HepG2 (cell line): Measurements from ENCODE around the gene AGPAT3. TPM values are rescaled to one million over a fixed set of nuclear protein-coding genes. Genes with fewer than 3 reads are reported as not detected.
A peak's percentile ranks its signal among the peaks of the same experiment; 100 is the strongest.

ENCODE experiments used
- ATAC-seq: fragments of 200-7000 bp; cut with Tn5 transposase; 3 replicates; pipeline ENCODE4 v1.9.1; 2020; ENCODE audit warnings: mild to moderate bottlenecking, moderate library complexity
- BruUV-seq: library from RNA; stranded (reverse); fragments of 400-500 nt; replicated peaks from 2 replicates; lab custom pipeline; 2021; lab: Mats Ljungman, UMichigan
- CTCF ChIA-PET: fragments of 300-600 bp; formaldehyde crosslinking; extraction: SDS; loops from one replicate; lab custom pipeline; 2021; ENCODE audit warnings: low total read pairs, inconsistent platforms, low intra/inter-chr PET ratio; lab: Yijun Ruan, JAX
- POLR2A ChIA-PET: fragments of 350-600 bp; sonication (Branson Sonifier 250); formaldehyde crosslinking; loops from one replicate; lab custom pipeline; 2020; ENCODE audit warnings: antibody characterized with exemption, inconsistent platforms; lab: Yijun Ruan, JAX
- DNase-seq: peaks from one replicate; pipeline ENCODE4 v3.0.0-alpha.2; 2015; ENCODE audit warnings: low spot score
- FAIRE-seq: peaks from 3 replicates; lab custom pipeline; 2011; peaks lifted over from hg19 to GRCh38; lab: Jason Lieb, UNC
- H2AFZ ChIP-seq: one replicate; pipeline ENCODE4 v1.6.1; 2011; ENCODE audit warnings: low read length, inconsistent platforms
- H3K27ac ChIP-seq: fragments of 300-600 bp; 3 replicates; pipeline ENCODE4 v1.8.0; 2011; ENCODE audit warnings: mixed run types, mild to moderate bottlenecking, mixed read lengths, low read length, inconsistent platforms; ENCODE audit not compliant: insufficient read depth; ENCODE audit errors: extremely low read length
- H3K27me3 ChIP-seq, 2 experiments: fragments of 200-600 bp in 1 of 2; 2 replicates in 1 of 2; 3 replicates in 1 of 2; pipeline versions ENCODE4 v1.6.0 to v1.8.0; 2011; ENCODE audit warnings: low read length in 2 of 2, mild to moderate bottlenecking in 2 of 2, moderate library complexity in 2 of 2, inconsistent platforms in 1 of 2; ENCODE audit not compliant: insufficient read depth in 2 of 2, control insufficient read depth in 1 of 2
- H3K36me3 ChIP-seq, 2 experiments: fragments of 200-600 bp in 1 of 2; replicated peaks in 1 of 2; 2 replicates in 1 of 2; 3 replicates in 1 of 2; pipeline versions ENCODE4 v1.5.1 to v1.8.0; 2011; ENCODE audit warnings: low read length in 2 of 2, inconsistent platforms in 1 of 2; ENCODE audit not compliant: insufficient read depth in 2 of 2, control insufficient read depth in 1 of 2
- H3K4me1 ChIP-seq: 2 replicates; pipeline ENCODE4 v1.5.1; 2012; ENCODE audit warnings: low read length, inconsistent platforms; ENCODE audit not compliant: insufficient read depth
- H3K4me2 ChIP-seq: 2 replicates; pipeline ENCODE4 v1.6.0; 2011; ENCODE audit warnings: low read depth, low read length, inconsistent platforms
- H3K4me3 ChIP-seq, 3 experiments: fragments of 200-600 bp in 1 of 3; sonication (generic), shearing (Covaris generic) in 1 of 3; replicated peaks in 1 of 3; 2 replicates each; pipeline ENCODE4 v1.5.1; 2011 to 2016; ENCODE audit warnings: low read length in 3 of 3, inconsistent platforms in 2 of 3, low read depth in 2 of 3, mild to moderate bottlenecking in 2 of 3, control low read depth in 1 of 3, mixed read lengths in 1 of 3; ENCODE audit not compliant: insufficient read depth in 1 of 3
- H3K79me2 ChIP-seq: one replicate; pipeline ENCODE4 v1.6.1; 2011; ENCODE audit warnings: low read length, inconsistent platforms; ENCODE audit not compliant: insufficient read depth
- H3K9ac ChIP-seq: 2 replicates; pipeline ENCODE4 v1.6.0; 2011; ENCODE audit warnings: mild to moderate bottlenecking, low read depth, low read length, inconsistent platforms; ENCODE audit not compliant: insufficient read depth
- H3K9me3 ChIP-seq: 2 replicates; pipeline ENCODE4 v1.5.1; 2012; ENCODE audit warnings: mild to moderate bottlenecking, low read length
- H4K20me1 ChIP-seq: 2 replicates; pipeline ENCODE4 v1.6.0; 2011; ENCODE audit warnings: inconsistent platforms, mild to moderate bottlenecking, low read length, moderate library complexity; ENCODE audit not compliant: insufficient read depth
- AGO1 ChIP-seq: fragments of 200-400 bp; formaldehyde crosslinking; IDR thresholded peaks from 2 replicates; pipeline ENCODE4 v1.6.1; 2017; ENCODE audit warnings: mild to moderate bottlenecking, low read depth, low read length, moderate library complexity; ENCODE audit not compliant: poor library complexity, severe bottlenecking
- AGO2 ChIP-seq: fragments of 200-400 bp; formaldehyde crosslinking; optimal IDR thresholded peaks from 2 replicates; pipeline ENCODE3; 2017; ENCODE audit warnings: mild to moderate bottlenecking, low read depth, low read length, moderate library complexity
- FOSL2 ChIP-seq: sonication (generic); formaldehyde crosslinking; IDR thresholded peaks from 2 replicates; pipeline ENCODE4 v1.4.0; 2020; ENCODE audit warnings: missing genetic modification reagents
- HCFC1 ChIP-seq: fragments of 150-350 bp; IDR thresholded peaks from 2 replicates; pipeline ENCODE4 v1.6.1; 2014; ENCODE audit warnings: low read depth, low read length
- HNRNPL ChIP-seq: fragments of 200-400 bp; formaldehyde crosslinking; IDR thresholded peaks from 2 replicates; pipeline ENCODE4 v1.6.1; 2017; ENCODE audit warnings: mild to moderate bottlenecking, low read depth, low read length
- MEIS2 ChIP-seq: sonication (generic); formaldehyde crosslinking; IDR thresholded peaks from 2 replicates; pipeline ENCODE4 v1.9.0; 2021; ENCODE audit warnings: mild to moderate bottlenecking, missing genetic modification reagents
- ZNF230 ChIP-seq: sonication (generic); formaldehyde crosslinking; IDR thresholded peaks from 2 replicates; pipeline ENCODE4 v1.4.0; 2020; ENCODE audit warnings: mild to moderate bottlenecking, missing genetic modification reagents
- ZNF547 ChIP-seq: sonication (generic); formaldehyde crosslinking; IDR thresholded peaks from 2 replicates; pipeline ENCODE4 v1.5.1; 2020; ENCODE audit warnings: mild to moderate bottlenecking, missing genetic modification reagents
- WGBS: methylation state at CpG from one replicate; pipeline ENCODE4 v1.1.6; 2017; ENCODE audit warnings: low lambda C conversion rate; 5-methylcytosine and 5-hydroxymethylcytosine counted together
- in situ Hi-C: cut with HindIII; loops from 2 replicates; pipeline ENCODE4 v1.10.0; 2017; ENCODE audit warnings: low pct_unique_long_range_greater_than_20kb; ENCODE audit not compliant: extremely low pct_ligation_motif_present
- intact Hi-C: fragments of 100-400 bp; cut with micrococcal nuclease; formaldehyde crosslinking; loops from one replicate; pipeline ENCODE4 v1.10.0; 2022; ENCODE audit not compliant: unreplicated experiment
- polyA plus RNA-seq, 8 experiments: library from polyadenylated mRNA; depleted of rRNA in 3 of 8; stranded (reverse) in 7 of 8; unstranded in 1 of 8; fragments of >200 nt; fragmentation: Illumina TruSeq in 4 of 8; extraction: Trizol in 4 of 8; gene quantifications; 2 replicates each; pipeline versions ENCODE4 v1.2.1 to v1.2.3, GENCODE V29; 2011 to 2016; ENCODE audit warnings: low read depth in 4 of 8, missing spikeins in 1 of 8, mixed read lengths in 1 of 8; ENCODE audit not compliant: insufficient read depth in 1 of 8
- total RNA-seq, 5 experiments: library from RNA; depleted of rRNA; stranded (reverse); fragments of >200 nt; fragmentation: Illumina TruSeq; extraction: Trizol; gene quantifications; 2 replicates each; pipeline ENCODE4 v1.2.3, GENCODE V29; 2016; ENCODE audit warnings: low read depth in 1 of 5
- TF ChIP-seq, protein P1 (sequence below): sonication (generic); formaldehyde crosslinking; IDR thresholded peaks from 2 replicates; pipeline ENCODE4 v1.4.0; 2020; ENCODE audit warnings: missing genetic modification reagents, low read depth, mild to moderate bottlenecking, borderline replicate concordance
- TF ChIP-seq, protein P2 (sequence below): sonication (generic); formaldehyde crosslinking; IDR thresholded peaks from 2 replicates; pipeline ENCODE4 v1.5.1; 2020; ENCODE audit warnings: missing genetic modification reagents, mild to moderate bottlenecking, borderline replicate concordance
- TF ChIP-seq, protein P3 (sequence below): IDR thresholded peaks from 2 replicates; pipeline ENCODE4 v1.6.1; 2012; ENCODE audit warnings: low read length, improper control_type of control experiment

Gene AGPAT3
- total and polyA plus RNA-seq, 2 of the 13 experiments (the other 11 are each of a cell fraction or from before 2014, with no cell fraction given) = 32.2 to 54.4 TPM

DNA sequence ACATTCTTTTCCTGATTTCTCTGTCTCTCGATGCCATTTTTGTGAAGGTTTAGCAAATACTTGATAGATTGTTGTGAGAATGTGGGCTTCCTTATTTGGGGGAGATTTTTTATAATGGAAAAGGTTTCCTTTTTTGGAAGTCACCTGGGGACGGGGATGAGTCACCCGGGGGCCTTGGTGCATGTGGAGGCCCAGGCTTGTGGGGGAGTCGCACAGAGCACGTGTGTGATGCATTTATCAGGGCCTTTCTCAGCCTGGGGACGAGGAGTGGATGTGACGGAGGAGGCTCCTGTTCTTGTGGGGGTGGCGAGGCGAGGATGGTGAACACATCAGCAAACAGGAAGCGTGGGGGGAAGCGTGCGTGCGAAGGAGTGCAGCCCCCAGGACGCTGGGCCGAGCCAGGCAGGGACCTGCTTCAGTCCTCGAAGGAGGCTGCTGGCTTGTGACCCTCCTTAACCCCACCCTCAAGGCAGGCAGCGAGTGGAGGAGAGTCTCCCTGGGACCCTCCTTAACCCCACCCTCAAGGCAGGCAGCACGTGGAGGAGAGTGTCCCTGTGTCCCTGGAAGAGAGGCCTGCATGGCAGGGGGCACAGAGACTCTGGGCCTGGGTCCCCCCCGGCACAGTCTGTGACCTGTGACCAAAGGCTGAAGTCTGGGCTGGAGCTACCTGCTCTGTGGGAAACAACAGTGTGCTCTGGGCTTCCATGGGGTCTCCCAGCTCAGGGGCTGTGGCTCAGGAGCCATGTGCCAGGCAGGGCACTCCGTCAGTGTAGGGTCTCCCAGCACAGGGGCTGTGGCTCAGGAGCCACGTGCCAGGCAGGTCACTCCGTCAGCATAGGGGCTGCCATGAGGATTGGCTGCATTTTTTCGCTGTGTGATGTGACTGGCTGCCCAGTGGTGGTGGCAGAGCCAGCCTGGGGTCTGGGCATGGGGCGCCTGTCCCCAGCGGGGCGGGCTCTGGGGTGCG is 57.2 kb downstream of the AGPAT3 start:
- ChIA-PET CTCF (interaction anchor here (1.2 kb wide), 1 partner anchor 17 kb away, joined by 3 read pairs; no protein-coding TSS in a partner anchor), POLR2A (interaction anchor here (0.8 to 1.3 kb wide), 3 partner anchors 11 to 38 kb away, joined by 3 to 4 read pairs (median 3); no protein-coding TSS in a partner anchor)
- H3K4me1 ChIP-seq = peaks cover 61% of the 10 kb centered on the region
- peak overlapping the region; percentile 47 for H3K27ac ChIP-seq
- peaks cover 15% of the 10 kb centered on the region; the same call in 1 of the 2 replicates for H4K20me1 ChIP-seq
- H3K9ac ChIP-seq = no peak overlapping the region; the same call in 1 of the 2 replicates
- H3K27me3 ChIP-seq = no peaks in the 10 kb centered on the region
- peak overlapping the region; percentile 66 for H3K4me2 ChIP-seq
- DNase-seq = no peak
- intact Hi-C loops = no loop called here
- H3K9me3 ChIP-seq = no peaks in the 10 kb centered on the region
- no TSS peak for BruUV-seq
- TF ChIP-seq, protein P1, sequence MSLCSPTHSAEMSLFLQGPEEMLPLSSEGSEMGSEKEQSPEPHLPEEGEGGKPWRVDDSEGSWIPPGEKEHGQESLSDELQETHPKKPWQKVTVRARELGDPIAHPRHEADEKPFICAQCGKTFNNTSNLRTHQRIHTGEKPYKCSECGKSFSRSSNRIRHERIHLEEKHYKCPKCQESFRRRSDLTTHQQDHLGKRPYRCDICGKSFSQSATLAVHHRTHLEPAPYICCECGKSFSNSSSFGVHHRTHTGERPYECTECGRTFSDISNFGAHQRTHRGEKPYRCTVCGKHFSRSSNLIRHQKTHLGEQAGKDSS (CRISPR knock-in tag) = no peak
- TF ChIP-seq ZNF230 (no peak), HCFC1 (no peak), MEIS2 (no peak), AGO2 (peak; percentile 33), AGO1 (no peak), FOSL2 (peak; percentile 63), ZNF547 (CRISPR knock-in tag) (no peak), HNRNPL (peak; percentile 46; the same call in 1 of the 2 replicates)
- TF ChIP-seq, protein P2, sequence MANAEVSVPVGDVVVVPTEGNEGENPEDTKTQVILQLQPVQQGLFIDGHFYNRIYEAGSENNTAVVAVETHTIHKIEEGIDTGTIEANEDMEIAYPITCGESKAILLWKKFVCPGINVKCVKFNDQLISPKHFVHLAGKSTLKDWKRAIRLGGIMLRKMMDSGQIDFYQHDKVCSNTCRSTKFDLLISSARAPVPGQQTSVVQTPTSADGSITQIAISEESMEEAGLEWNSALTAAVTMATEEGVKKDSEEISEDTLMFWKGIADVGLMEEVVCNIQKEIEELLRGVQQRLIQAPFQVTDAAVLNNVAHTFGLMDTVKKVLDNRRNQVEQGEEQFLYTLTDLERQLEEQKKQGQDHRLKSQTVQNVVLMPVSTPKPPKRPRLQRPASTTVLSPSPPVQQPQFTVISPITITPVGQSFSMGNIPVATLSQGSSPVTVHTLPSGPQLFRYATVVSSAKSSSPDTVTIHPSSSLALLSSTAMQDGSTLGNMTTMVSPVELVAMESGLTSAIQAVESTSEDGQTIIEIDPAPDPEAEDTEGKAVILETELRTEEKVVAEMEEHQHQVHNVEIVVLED (CRISPR knock-in tag) = no peak
- TF ChIP-seq, protein P3, sequence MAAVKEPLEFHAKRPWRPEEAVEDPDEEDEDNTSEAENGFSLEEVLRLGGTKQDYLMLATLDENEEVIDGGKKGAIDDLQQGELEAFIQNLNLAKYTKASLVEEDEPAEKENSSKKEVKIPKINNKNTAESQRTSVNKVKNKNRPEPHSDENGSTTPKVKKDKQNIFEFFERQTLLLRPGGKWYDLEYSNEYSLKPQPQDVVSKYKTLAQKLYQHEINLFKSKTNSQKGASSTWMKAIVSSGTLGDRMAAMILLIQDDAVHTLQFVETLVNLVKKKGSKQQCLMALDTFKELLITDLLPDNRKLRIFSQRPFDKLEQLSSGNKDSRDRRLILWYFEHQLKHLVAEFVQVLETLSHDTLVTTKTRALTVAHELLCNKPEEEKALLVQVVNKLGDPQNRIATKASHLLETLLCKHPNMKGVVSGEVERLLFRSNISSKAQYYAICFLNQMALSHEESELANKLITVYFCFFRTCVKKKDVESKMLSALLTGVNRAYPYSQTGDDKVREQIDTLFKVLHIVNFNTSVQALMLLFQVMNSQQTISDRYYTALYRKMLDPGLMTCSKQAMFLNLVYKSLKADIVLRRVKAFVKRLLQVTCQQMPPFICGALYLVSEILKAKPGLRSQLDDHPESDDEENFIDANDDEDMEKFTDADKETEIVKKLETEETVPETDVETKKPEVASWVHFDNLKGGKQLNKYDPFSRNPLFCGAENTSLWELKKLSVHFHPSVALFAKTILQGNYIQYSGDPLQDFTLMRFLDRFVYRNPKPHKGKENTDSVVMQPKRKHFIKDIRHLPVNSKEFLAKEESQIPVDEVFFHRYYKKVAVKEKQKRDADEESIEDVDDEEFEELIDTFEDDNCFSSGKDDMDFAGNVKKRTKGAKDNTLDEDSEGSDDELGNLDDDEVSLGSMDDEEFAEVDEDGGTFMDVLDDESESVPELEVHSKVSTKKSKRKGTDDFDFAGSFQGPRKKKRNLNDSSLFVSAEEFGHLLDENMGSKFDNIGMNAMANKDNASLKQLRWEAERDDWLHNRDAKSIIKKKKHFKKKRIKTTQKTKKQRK = no peak
- TF ChIP-seq, all 625 proteins: peak for 3
- ATAC-seq (no peak), FAIRE-seq (no peak)
- Histone ChIP-seq H3K4me3 (no peak overlapping the region), H3K36me3 (peaks cover 0 to 5% of the 10 kb centered on the region in 2 experiments; a peak in 1 of 5 replicates), H3K79me2 (peaks cover 34% of the 10 kb centered on the region), H2AFZ (no peak overlapping the region)
- WGBS = 89% methylated on average over 24 of the region's 27 CpGs
- in situ Hi-C loops = no loop called here
